Smooth muscle cell (in vitro differentiated cells): Measurements from ENCODE around the gene SLC28A3. TPM values are rescaled to one million over a fixed set of nuclear protein-coding genes. Genes with fewer than 3 reads are reported as not detected.
"Not testable (repeated sequence)": the region's sequence is repeated elsewhere in the genome, so short reads cannot be mapped to it uniquely, and the experiment has no call there.

Source experiments
- DNase-seq: peaks from one replicate; lab custom pipeline; 2025; ENCODE audit not compliant: unreplicated experiment; lab: John Stamatoyannopoulos, UW
- H2AFZ ChIP-seq: fragments of 200-600 bp; sonication (generic); 2 replicates; pipeline ENCODE4 v1.6.0; 2016; ENCODE audit warnings: antibody characterized with exemption, low read depth, mild to moderate bottlenecking
- H3F3A ChIP-seq: fragments of 200-600 bp; sonication (generic); 2 replicates; pipeline ENCODE4 v1.6.0; 2017; ENCODE audit warnings: antibody characterized with exemption, low read depth
- H3K27ac ChIP-seq: fragments of 200-600 bp; sonication (generic); 2 replicates; pipeline ENCODE4 v1.5.1; 2016; ENCODE audit warnings: low read depth, mild to moderate bottlenecking
- H3K27me3 ChIP-seq: fragments of 200-600 bp; sonication (generic); 2 replicates; pipeline ENCODE4 v1.6.1; 2016; ENCODE audit warnings: low read depth, mild to moderate bottlenecking
- H3K36me3 ChIP-seq: fragments of 200-600 bp; sonication (generic); 2 replicates; pipeline ENCODE4 v1.5.1; 2016; ENCODE audit warnings: low read depth
- H3K4me1 ChIP-seq: fragments of 200-600 bp; sonication (generic); 2 replicates; pipeline ENCODE4 v1.5.1; 2016; ENCODE audit warnings: low read depth
- H3K4me2 ChIP-seq: fragments of 200-600 bp; sonication (generic); 2 replicates; pipeline ENCODE4 v1.6.0; 2016; ENCODE audit warnings: mild to moderate bottlenecking
- H3K4me3 ChIP-seq: fragments of 200-600 bp; sonication (generic); 2 replicates; pipeline ENCODE4 v1.5.1; 2016; ENCODE audit warnings: mild to moderate bottlenecking
- H3K79me2 ChIP-seq: fragments of 200-600 bp; sonication (generic); 2 replicates; pipeline ENCODE4 v1.6.0; 2016; ENCODE audit warnings: low read depth, mild to moderate bottlenecking
- H3K9ac ChIP-seq: fragments of 200-600 bp; sonication (generic); 2 replicates; pipeline ENCODE4 v1.6.0; 2016; ENCODE audit warnings: low read depth
- H3K9me3 ChIP-seq: fragments of 200-600 bp; sonication (generic); replicated peaks from 2 replicates; pipeline ENCODE4 v1.5.1; 2016; ENCODE audit warnings: low read depth
- H4K20me1 ChIP-seq: fragments of 200-600 bp; sonication (generic); 2 replicates; pipeline ENCODE4 v1.6.0; 2016; ENCODE audit warnings: low read depth
- CTCF ChIP-seq: fragments of 200-600 bp; sonication (generic); IDR thresholded peaks from 2 replicates; pipeline ENCODE4 v1.5.1; 2017; ENCODE audit warnings: borderline replicate concordance, mild to moderate bottlenecking, antibody characterized with exemption; ENCODE audit not compliant: insufficient read depth, poor library complexity, severe bottlenecking
- WGBS: methylation state at CpG from one replicate; pipeline ENCODE4 v1.1.7; 2016; ENCODE audit warnings: low lambda C conversion rate; 5-methylcytosine and 5-hydroxymethylcytosine counted together
- polyA plus RNA-seq: library from polyadenylated mRNA; unstranded; fragments of >200 nt; fragmentation: Nextera tagmentation; extraction: Ambion mirVana; gene quantifications from 2 replicates; pipeline ENCODE4 v1.2.1, GENCODE V29; 2016
- total RNA-seq: library from RNA; depleted of rRNA; stranded (reverse); fragments of >200 nt; gene quantifications from 2 replicates; pipeline ENCODE4 v1.2.3, GENCODE V29; 2014

SLC28A3 gene
- total and polyA plus RNA-seq, 2 experiments from 2014 or later: 0.11 to 1.8 TPM

GRCh38 chr9:84374013-84374412 is 33.5 kb upstream of the SLC28A3 start:
- Histone ChIP-seq H3K9ac (no peak overlapping the region), H3K9me3 (no peaks in the 10 kb centered on the region), H2AFZ (no peak overlapping the region), H3K36me3 (no peaks in the 10 kb centered on the region), H3K27me3 (no peaks in the 10 kb centered on the region), H3K27ac (no peak overlapping the region), H3K79me2 (no peaks in the 10 kb centered on the region), H3K4me2 (no peak overlapping the region), H3K4me1 (peaks cover 4% of the 10 kb centered on the region), H4K20me1 (no peaks in the 10 kb centered on the region), H3K4me3 (no peak overlapping the region), H3F3A (no peaks in the 10 kb centered on the region)
- no peak for TF ChIP-seq CTCF
- 88% methylated on average over 4 of the region's 4 CpGs for WGBS
- DNase-seq: no peak

- H3K4me2 ChIP-seq: peak overlapping the region; percentile 53
Measured at GRCh38 chr9:84371737-84372136, 31.2 kb upstream of the SLC28A3 start.

GRCh38 chr9:84368601-84369000 is 28.0 kb upstream of the SLC28A3 start:
- TF ChIP-seq CTCF: no peak
- Histone ChIP-seq H3F3A (no peaks in the 10 kb centered on the region), H3K36me3 (no peaks in the 10 kb centered on the region), H3K4me2 (peak overlapping the region; percentile 59), H2AFZ (no peak overlapping the region), H3K4me1 (peaks cover 8% of the 10 kb centered on the region), H3K27me3 (no peaks in the 10 kb centered on the region), H3K9me3 (no peaks in the 10 kb centered on the region), H3K9ac (no peak overlapping the region), H3K79me2 (no peaks in the 10 kb centered on the region), H4K20me1 (no peaks in the 10 kb centered on the region), H3K4me3 (no peak overlapping the region), H3K27ac (peak overlapping the region; percentile 17)
- no peak for DNase-seq
- WGBS: 94% methylated on average over 3 of the region's 3 CpGs

More at GRCh38 chr9:84371737-84372136, 31.2 kb upstream of the SLC28A3 start:
- H3K27ac ChIP-seq: peak overlapping the region; percentile 19
- no peaks in the 10 kb centered on the region for H3K9me3 ChIP-seq
- no peaks in the 10 kb centered on the region for H4K20me1 ChIP-seq
- no peak for TF ChIP-seq CTCF
- no peaks in the 10 kb centered on the region for H3K36me3 ChIP-seq
- no peak overlapping the region for H3K4me3 ChIP-seq
- peaks cover 8% of the 10 kb centered on the region for H3K4me1 ChIP-seq
- H2AFZ ChIP-seq: no peak overlapping the region
- no peaks in the 10 kb centered on the region for H3K27me3 ChIP-seq
- no peaks in the 10 kb centered on the region for H3F3A ChIP-seq
- no peaks in the 10 kb centered on the region for H3K79me2 ChIP-seq
- no peak for DNase-seq
- 19% methylated on average over 2 of the region's 2 CpGs for WGBS
- no peak overlapping the region for H3K9ac ChIP-seq

GRCh38 chr9:84367726-84368125 is 27.2 kb upstream of the SLC28A3 start:
- H3K27me3 ChIP-seq, H3K36me3 ChIP-seq, DNase-seq, H3K4me1 ChIP-seq, H3K79me2 ChIP-seq, H3F3A ChIP-seq, H3K9me3 ChIP-seq, H3K9ac ChIP-seq, H2AFZ ChIP-seq, H3K4me3 ChIP-seq, H4K20me1 ChIP-seq: not testable (repeated sequence)
- peak overlapping the region; percentile 59 for H3K4me2 ChIP-seq
- 11% methylated on average over 10 of the region's 10 CpGs for WGBS
- peak overlapping the region; percentile 17 for H3K27ac ChIP-seq
